ENCODE data around the gene NELFA. TPM values are rescaled to one million over a fixed set of nuclear protein-coding genes. Genes with fewer than 3 reads are reported as not detected.
A peak's percentile ranks its signal among the peaks of the same experiment; 100 is the strongest.

Gene NELFA
- total RNA-seq, 1 experiment from 2014 or later: 56.1 TPM

GRCh38 chr4:1939664-1940509, 68.9 kb downstream of the NELFA start:
- peak overlapping the region; percentile 47 for H3K4me2 ChIP-seq (ENCODE audit: low read length)

More at GRCh38 chr4:1939664-1940509, 68.9 kb downstream of the NELFA start:
- ATAC-seq (peak; percentile 82), DNase-seq (ENCODE audit: low read depth, low spot score) (peak; percentile 53)
- Histone ChIP-seq H3K4me1 (ENCODE audit: control insufficient read depth in 1 of 2, insufficient read depth in 2 of 2, low read length in 2 of 2) (peaks cover 23 to 26% of the 10 kb centered on the region in 2 experiments), H3K27ac (ENCODE audit: low read depth, low read length) (peak overlapping the region; percentile 57), H3K9me2 (ENCODE audit: insufficient read depth) (no peaks in the 10 kb centered on the region), H3K9me3 (ENCODE audit: control insufficient read depth in 1 of 2, insufficient read depth in 1 of 2, low read depth in 1 of 2, low read length in 2 of 2) (no peaks in the 10 kb centered on the region), H2AFZ (ENCODE audit: low read depth, low read length, poor library complexity, severe bottlenecking) (no peak overlapping the region), H3K4me3 (replicated peaks in 1 of 2; ENCODE audit: low read depth in 1 of 2, low read length in 2 of 2) (no peak overlapping the region), H3K9ac (ENCODE audit: low read length) (no peak overlapping the region), H3K36me3 (ENCODE audit: control insufficient read depth in 1 of 2, insufficient read depth in 2 of 2, low read length in 2 of 2) (peaks cover 29 to 53% of the 10 kb centered on the region in 2 experiments), H3K27me3 (ENCODE audit: insufficient read depth, low read length) (no peaks in the 10 kb centered on the region), H4K20me1 (ENCODE audit: insufficient read depth) (no peaks in the 10 kb centered on the region; the same call in 1 of the 2 replicates), H3K79me2 (ENCODE audit: insufficient read depth, low read length) (peaks cover 57% of the 10 kb centered on the region)
- ChIA-PET CTCF (no interaction called here), POLR2A (no interaction called here), RAD21 (ENCODE audit: low non-redundant PET in 1 of 2, low total read pairs in 2 of 2, uncharacterized antibody in 2 of 2, unreplicated experiment in 2 of 2) (no interaction called here)
- intact Hi-C loops (cut with micrococcal nuclease): no loop called here
- BruUV-seq (replicated peaks): no TSS peak
- TF ChIP-seq SRF (IDR thresholded peaks at IDR 0.05; ENCODE audit: low read depth): no peak
- TF ChIP-seq EZH2phosphoT487 (IDR thresholded peaks at IDR 0.05; ENCODE audit: borderline replicate concordance): no peak
- no peak for TF ChIP-seq ATF3 (IDR thresholded peaks at IDR 0.05)
- no peak for TF ChIP-seq EZH2 (IDR thresholded peaks at IDR 0.05)
- TF ChIP-seq FOSL1 (IDR thresholded peaks at IDR 0.05; ENCODE audit: low read depth): peak; percentile 71
- no peak for TF ChIP-seq POLR2A (IDR thresholded peaks at IDR 0.05; ENCODE audit: borderline replicate concordance, extremely low read depth, insufficient read depth, insufficient read length)
- peak; percentile 76 for TF ChIP-seq JUND (IDR thresholded peaks at IDR 0.05)
- peak; percentile 21; the same call in 1 of the 2 replicates for TF ChIP-seq EGR1 (IDR thresholded peaks at IDR 0.05; ENCODE audit: low read depth)
- TF ChIP-seq ZNF274 (IDR thresholded peaks at IDR 0.05; ENCODE audit: low read depth, low read length): no peak
- TF ChIP-seq SP1 (IDR thresholded peaks at IDR 0.05; ENCODE audit: low read depth): peak; percentile 64
- peak; percentile 29; the same call in 1 of the 2 replicates for TF ChIP-seq SIN3A (IDR thresholded peaks at IDR 0.05; ENCODE audit: low read depth)
- no peak for TF ChIP-seq CBX3 (IDR thresholded peaks at IDR 0.05; ENCODE audit: low read depth)
- no peak for TF ChIP-seq CTCF (IDR thresholded peaks at IDR 0.05 in 2 of 3, conservative IDR thresholded peaks at IDR 0.05 in 1 of 3; ENCODE audit: borderline replicate concordance in 1 of 3, insufficient read depth in 1 of 3, low read depth in 2 of 3, low read length in 2 of 3)
- no peak for TF ChIP-seq YY1 (IDR thresholded peaks at IDR 0.05; ENCODE audit: extremely low read depth, insufficient replicate concordance, low read depth, low read length)
- no peak for TF ChIP-seq REST (IDR thresholded peaks at IDR 0.05; ENCODE audit: low read depth)
- peak; percentile 54; the same call in 1 of the 2 replicates for TF ChIP-seq MAX (IDR thresholded peaks at IDR 0.05)

Measured in HCT116 (cell line).